Germinal center (tissue), 1 donor: Measurements from ENCODE around the gene TRPV5.

ENCODE experiments used
- DNase-seq: peaks from one replicate; pipeline ENCODE4 v3.0.0; 2012; ENCODE audit warnings: mixed read lengths, low spot score

Gene TRPV5

GRCh38 chr7:142908921-142909890 is 24.3 kb downstream of the TRPV5 start:
- DNase-seq: peak; percentile 54

GRCh38 chr7:142908290-142908689 is 25.3 kb downstream of the TRPV5 start:
- no peak for DNase-seq

- DNase-seq: no peak
Observed at GRCh38 chr7:142906643-142907042, 26.9 kb downstream of the TRPV5 start.

GRCh38 chr7:142905759-142906158 is 27.8 kb downstream of the TRPV5 start:
- DNase-seq: no peak

- DNase-seq: no peak
Observed at GRCh38 chr7:142904128-142904527, 29.4 kb downstream of the TRPV5 start.

- no peak for DNase-seq
Observed at GRCh38 chr7:142901426-142902259, 31.9 kb downstream of the TRPV5 start.

- DNase-seq: no peak
Observed at GRCh38 chr7:142899661-142900060, 33.9 kb downstream of the TRPV5 start.

- DNase-seq: no peak
Observed at GRCh38 chr7:142898377-142899170, 35.0 kb downstream of the TRPV5 start.

- DNase-seq: no peak
Observed at GRCh38 chr7:142897691-142898090, 35.9 kb downstream of the TRPV5 start.

GRCh38 chr7:142896741-142897379 is 36.7 kb downstream of the TRPV5 start:
- DNase-seq: no peak

GRCh38 chr7:142896151-142896550 is 37.4 kb downstream of the TRPV5 start:
- no peak for DNase-seq

- DNase-seq: no peak
Observed at GRCh38 chr7:142894985-142895593, 38.5 kb downstream of the TRPV5 start.

- DNase-seq: no peak
Observed at GRCh38 chr7:142894112-142894984, 39.2 kb downstream of the TRPV5 start.

- no peak for DNase-seq
Observed at GRCh38 chr7:142892951-142893350, 40.6 kb downstream of the TRPV5 start.

- no peak for DNase-seq
Observed at GRCh38 chr7:142891490-142892082, 42.0 kb downstream of the TRPV5 start.

- no peak for DNase-seq
Observed at GRCh38 chr7:142890874-142891485, 42.6 kb downstream of the TRPV5 start.

GRCh38 chr7:142889816-142890215 is 43.7 kb downstream of the TRPV5 start:
- DNase-seq: no peak

GRCh38 chr7:142887282-142888015 is 46.1 kb downstream of the TRPV5 start:
- no peak for DNase-seq

- DNase-seq: no peak
Observed at GRCh38 chr7:142886866-142887265, 46.7 kb downstream of the TRPV5 start.
